Limb (tissue), 2 donors: Measurements from ENCODE around the gene FILIP1.
"Not testable (repeated sequence)": the region's sequence is repeated elsewhere in the genome, so short reads cannot be mapped to it uniquely, and the experiment has no call there.

Experiments used
- DNase-seq, 2 donors: peaks; one replicate each; pipeline ENCODE4 v3.0.0-alpha.2; 2016; ENCODE audit errors: extremely low spot score in 2 of 2

FILIP1 gene

DNA sequence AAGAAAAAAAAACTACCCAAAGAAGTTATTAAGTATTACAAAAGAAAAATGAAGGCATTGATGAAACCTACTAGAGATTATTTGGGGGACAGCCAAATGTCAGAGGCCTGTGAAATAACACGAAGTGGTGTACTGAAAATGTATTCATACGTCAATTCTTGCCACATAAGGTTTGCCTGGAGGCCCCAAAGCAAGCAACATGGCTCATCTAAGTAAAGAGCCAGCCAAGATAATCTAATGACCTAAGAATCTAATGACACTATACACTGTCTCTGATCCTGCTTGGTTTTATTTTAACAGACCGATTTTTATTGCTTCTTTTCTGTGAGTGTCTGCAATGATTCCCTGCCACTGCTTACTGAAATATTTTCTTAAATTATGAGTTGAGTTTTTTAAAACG lies 34.7 kb downstream of the FILIP1 start:
- no peak for DNase-seq

DNA sequence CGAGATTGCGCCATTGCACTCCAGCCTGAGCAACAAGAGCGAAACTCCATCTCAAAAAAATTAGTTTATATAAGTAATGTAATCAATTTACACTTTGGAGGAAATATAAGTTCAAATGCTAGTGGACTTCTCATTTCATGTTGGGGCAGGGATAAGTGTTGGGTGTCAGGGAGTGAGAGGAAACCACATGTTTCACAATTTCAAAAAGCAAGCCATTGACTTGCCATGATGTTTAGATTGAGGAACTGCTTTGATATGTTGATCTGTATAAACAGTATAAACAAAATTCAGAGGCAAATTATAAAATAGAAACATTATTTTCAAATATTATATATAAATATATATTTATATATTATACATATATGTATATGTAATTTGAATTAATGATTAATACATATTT lies 42.7 kb downstream of the FILIP1 start:
- no peak for DNase-seq

DNA sequence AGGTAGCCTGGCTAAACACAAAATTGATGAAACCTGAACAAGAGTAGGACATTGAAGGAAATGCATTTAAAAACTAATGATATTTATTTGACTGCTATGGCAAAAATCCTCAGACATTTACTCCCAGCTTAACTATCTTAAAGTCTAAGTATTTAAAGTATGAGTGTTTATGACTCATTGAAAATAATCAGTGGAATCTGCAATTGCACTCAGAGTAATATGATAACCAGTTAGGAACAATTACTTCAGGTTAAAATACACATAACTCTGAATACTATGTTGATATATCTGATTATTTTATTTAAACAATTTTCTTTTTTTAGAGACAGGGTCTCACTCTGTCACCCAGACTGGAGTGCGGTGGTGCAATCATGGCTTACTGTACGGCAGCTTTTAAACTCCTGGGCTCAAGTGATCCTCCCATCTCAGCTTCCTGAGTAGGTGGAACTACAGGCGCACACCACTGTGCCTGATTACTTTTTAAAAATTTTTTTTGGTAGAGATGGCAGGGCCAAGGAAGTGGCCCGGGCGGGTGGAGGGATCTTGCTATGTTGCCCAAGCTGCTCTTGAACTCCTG lies 43.9 kb downstream of the FILIP1 start:
- no peak for DNase-seq

GRCh38 chr6:75446241-75446880 lies 47.2 kb downstream of the FILIP1 start:
- DNase-seq, result no peak

DNA sequence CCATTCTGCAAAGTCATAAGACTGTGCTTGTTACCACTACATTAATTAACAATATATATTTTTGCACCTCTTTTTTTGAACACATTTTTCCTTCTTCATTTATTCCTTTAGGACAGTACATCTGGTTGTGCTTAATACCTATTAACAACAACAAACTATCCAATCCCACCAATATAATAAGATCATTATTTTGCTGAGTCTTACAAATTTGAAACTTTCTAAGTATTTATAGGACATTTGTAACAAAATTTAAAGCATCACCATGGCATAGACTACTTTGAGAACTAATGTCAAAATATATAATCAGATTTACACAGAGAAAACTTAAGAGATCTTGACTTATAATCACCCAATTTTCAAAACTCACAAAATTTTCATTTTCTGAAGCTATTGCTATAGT lies 47.9 kb downstream of the FILIP1 start:
- DNase-seq, result no peak

DNA sequence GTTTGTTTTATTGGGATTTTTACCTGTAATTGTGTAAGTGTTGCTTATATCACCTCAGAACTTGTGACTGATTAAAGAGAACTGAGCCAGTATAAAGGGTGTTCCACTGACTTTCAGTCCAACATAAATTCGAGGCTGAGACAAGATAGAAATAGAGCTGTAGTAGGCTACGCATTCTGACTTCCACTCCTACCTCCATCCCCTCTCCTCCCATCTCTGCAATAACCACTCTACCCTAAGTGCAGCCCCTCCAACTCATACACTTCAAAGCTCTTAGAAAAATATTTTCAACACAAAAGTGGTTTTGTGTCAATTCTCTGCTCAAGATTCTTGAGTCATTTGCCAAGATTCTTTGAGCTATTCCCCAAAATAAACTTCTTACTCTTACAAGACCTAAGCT lies 48.7 kb downstream of the FILIP1 start:
- DNase-seq, result no peak

- DNase-seq, result not testable (repeated sequence)
Measured at GRCh38 chr6:75441883-75442282, 51.7 kb downstream of the FILIP1 start.

- not testable (repeated sequence) for DNase-seq
Measured at GRCh38 chr6:75441479-75441878, 52.1 kb downstream of the FILIP1 start.

DNA sequence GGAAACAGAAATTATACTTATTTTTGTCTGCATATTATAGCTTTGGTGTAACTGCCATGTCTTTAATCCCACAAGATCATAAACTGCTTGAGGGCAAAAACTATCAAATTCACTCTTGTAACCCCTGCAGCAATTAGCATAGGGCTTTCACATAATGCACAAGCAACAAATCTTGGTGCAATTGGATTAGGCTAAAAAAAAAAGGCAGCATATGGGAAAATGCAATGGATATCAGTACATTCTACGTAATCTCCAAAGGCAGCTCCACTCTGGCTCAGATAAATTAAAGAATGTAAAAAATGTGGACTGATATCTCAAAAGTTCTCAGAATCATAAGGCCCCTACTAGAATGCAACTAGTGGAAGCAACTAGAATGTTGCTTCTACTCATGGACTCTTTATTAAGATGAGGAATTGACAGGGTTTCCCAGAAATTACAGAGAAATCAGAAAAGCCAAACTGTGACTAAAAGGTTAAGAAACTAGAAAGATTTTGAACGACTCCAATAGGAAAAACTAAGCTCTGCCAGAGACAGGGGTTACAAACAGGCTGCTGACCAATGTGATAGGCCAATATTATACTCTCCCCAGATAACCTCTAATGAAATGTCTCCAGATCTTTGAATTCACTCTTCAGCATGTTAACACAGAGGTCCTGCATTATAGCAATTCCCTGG lies 55.0 kb downstream of the FILIP1 start:
- DNase-seq, result no peak

DNA sequence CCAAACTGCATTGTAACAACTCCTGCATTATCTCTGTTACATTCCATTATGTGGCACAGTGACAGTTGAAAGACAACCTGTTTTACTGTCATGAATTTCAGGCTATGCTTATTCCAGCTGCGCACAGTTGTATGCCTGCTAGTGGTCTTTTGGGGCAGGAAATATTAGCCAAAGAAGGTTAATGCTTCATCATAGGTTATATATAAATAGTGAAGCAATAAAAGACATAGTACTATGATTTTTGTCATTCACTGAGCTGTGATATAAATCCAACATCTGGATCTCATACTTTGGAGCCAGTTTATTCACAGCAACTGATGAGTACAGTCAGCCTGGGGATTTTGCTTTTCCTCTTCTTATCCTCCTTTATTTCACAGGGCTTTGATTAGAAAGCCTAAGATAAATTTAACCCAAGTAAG lies 55.6 kb downstream of the FILIP1 start:
- peak in 1 of 2 donors; percentile 62 for DNase-seq

- DNase-seq, result peak in 1 of 2 donors; percentile 83
Measured at GRCh38 chr6:75437421-75437891, 56.1 kb downstream of the FILIP1 start.

GRCh38 chr6:75436869-75437268 lies 56.7 kb downstream of the FILIP1 start:
- peak in 1 of 2 donors; percentile 55 for DNase-seq

DNA sequence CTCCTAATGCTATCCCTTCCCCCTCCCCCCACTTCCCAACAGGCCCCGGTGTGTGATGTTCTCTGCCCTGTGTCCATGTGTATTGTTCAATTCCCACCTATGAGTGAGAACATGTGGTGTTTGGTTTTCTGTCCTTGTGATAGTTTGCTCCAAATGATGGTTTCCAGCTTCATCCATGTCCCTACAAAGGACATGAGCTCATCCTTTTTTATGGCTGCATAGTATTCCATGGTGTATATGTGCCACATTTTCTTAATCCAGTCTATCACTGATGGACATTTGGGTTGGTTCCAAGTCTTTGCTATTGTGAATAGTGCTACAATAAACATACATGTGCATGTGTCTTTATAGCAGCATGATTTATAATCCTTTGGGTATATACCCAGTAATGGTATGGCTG lies 60.8 kb downstream of the FILIP1 start:
- not testable (repeated sequence) for DNase-seq

GRCh38 chr6:75431379-75431778 lies 62.2 kb downstream of the FILIP1 start:
- DNase-seq, result peak; percentile 40 to 67

DNA sequence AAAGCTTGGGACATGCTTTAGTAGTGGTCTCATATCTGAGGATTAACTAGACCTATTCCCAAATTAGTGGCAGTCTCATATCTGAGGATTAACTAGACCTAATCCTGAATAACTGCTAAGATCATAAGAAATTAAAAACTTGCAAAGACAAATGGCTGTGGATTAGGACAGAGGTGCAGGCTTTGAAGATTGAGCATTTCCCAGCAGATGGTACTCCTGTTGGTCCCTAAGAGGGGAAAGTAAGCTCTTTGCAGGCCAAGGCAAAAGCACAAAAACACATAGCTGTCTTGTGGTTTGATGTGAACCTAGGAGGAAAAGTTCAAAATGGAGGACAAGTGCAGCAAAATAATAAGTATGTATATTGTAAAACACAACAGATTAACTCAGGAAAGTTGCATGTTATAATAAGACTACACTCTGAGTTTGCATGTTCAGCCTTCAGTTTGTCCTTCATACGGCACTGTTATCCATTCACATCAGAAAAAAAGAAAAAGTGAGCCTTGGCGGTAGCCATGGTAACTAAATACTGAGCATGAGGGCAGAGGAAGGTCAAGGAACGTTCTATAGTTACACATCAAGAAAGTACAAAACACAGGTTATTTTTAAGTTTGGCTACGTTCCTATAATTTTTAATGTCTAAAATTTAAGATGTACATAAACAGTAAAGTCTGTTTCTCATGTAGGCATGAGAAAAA lies 62.8 kb downstream of the FILIP1 start:
- peak in 1 of 2 donors; percentile 55 for DNase-seq

- DNase-seq, result no peak
Measured at GRCh38 chr6:75429061-75429703, 64.4 kb downstream of the FILIP1 start.

GRCh38 chr6:75428204-75428603 lies 65.4 kb downstream of the FILIP1 start:
- no peak for DNase-seq

GRCh38 chr6:75427329-75427728 lies 66.3 kb downstream of the FILIP1 start:
- DNase-seq, result no peak

DNA sequence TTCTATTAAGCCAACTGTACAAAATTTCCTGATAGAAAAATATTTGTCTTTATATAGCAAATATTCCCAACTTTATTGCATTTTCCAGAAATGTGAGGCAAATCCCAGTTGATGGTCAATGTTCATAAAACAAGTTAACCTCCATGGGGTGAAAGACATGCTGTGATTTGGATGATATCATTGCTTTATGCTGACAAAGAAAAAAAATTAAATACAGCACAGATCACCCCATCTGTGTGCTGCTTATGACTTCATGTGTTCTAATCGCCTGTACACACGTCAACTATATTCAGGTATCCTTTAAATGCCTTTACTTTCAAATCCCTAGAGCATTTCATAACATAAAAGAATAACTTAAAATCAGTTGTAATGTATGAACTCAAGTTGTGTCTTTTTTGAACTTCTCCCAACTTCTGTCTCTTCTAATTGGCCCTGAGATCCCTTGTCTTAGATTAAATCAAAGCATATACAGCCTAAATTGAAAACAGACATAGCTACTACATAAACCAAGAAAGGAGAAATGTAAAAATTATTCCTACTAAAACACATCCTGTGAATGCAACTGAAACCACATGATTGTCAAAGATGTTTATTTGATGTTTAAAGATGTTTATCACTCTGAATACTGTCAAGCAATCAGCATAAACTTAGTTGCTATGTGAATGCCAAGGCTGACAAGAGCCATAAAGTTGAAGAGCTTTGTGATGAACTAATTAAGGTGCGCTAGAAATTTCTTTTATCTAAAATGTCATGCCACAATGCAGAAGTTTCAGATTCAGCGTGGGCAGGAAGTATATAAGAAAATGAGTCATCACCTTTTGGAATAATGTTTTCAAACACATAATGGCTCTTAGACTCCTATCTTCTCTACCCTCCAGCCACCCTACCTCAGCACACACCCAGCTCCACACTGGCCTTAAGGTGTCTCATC lies 68.7 kb downstream of the FILIP1 start:
- DNase-seq, result no peak

DNA sequence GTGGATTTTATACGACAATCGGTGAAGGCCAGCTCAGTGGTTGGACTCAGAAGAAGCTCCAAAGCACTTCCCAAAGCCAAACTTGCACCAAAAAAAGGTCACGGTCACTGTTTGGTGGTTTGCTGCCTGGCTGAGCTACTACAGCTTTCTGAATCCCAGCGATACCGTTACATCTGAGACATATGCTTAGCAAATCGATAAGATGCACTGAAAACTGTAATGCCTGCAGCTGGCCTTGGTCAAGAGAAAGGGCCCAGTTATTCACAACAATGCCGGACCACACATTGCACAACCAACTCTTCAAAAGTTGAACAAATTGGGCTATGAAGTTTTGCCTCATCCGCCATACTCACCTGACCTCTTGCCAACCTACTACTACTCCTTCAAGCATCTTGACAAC lies 70.2 kb downstream of the FILIP1 start:
- no peak for DNase-seq
